ENCODE measurements around the gene REG3G. TPM values are rescaled to one million over a fixed set of nuclear protein-coding genes. Genes with fewer than 3 reads are reported as not detected.
"Not testable (repeated sequence)": the region's sequence is repeated elsewhere in the genome, so short reads cannot be mapped to it uniquely, and the experiment has no call there.

REG3G gene
- total RNA-seq, 1 donor from 2014 or later, result not detected

- DNase-seq (ENCODE audit: low read depth, low spot score), result no peak
Measured at GRCh38 chr2:79016342-79016741, 9.2 kb upstream of the REG3G start.

DNA sequence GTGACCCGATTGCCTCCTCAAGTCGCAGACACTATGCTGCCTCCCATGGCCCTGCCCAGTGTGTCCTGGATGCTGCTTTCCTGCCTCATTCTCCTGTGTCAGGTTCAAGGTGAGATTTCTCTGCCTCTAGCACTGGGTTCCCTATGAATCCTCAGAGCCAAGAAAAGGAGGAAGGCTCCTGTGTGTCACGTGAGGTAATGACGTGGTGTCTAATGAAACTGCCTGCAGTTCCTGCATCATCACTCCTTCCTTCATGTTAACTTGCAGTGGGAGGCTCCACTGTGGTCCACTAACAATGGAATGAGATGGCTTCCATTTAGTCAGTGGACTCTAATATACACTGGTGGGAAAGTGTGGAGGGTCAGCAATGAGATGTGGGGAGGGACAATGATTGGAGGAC, 559 bp downstream of the REG3G start:
- DNase-seq (ENCODE audit: low read depth, low spot score), result no peak

DNA sequence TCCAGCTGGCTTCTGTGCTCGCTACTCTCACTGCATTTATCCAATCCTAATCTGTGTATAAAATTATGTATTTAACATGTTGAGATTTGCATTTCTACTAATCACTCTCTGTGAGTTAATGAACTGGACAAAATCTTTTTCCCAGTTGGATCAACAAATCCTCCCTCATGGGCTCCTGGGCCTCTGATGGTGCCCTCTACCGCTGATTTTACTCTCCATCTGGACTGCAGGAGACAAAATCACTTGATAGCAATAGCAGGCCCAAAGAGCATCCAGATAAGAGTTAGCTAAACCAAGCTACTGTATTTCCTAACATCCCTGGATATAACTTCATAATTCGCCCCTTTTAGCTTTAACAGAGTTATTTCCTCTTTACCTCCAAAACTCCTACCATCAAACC, 14.4 kb downstream of the REG3G start:
- no peak for DNase-seq (ENCODE audit: low read depth, low spot score)

- DNase-seq (ENCODE audit: low read depth, low spot score), result no peak
Measured at GRCh38 chr2:79041032-79041448, 15.5 kb downstream of the REG3G start.

GRCh38 chr2:79053486-79053885, 28.0 kb downstream of the REG3G start:
- DNase-seq (ENCODE audit: low read depth, low spot score), result not testable (repeated sequence)

DNA sequence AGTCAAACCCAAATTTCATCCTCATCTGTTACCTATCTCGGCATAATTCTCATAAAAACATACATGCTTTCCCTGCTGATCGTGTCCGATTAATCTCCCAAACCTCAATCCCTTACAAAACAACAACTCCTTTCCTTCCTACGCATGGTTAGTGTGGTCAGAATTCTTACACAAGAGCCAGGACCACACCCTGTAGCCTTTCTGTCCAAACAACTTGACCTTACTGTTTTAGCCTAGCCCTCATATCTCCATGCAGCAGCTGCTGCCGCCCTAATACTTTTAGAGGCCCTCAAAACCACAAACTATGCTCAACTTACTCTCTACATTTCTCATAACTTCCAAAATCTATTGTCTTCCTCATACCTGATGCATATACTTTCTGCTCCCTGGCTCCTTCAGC, 29.3 kb downstream of the REG3G start:
- not testable (repeated sequence) for DNase-seq (ENCODE audit: low read depth, low spot score)

GRCh38 chr2:79065201-79065600, 39.7 kb downstream of the REG3G start:
- DNase-seq (ENCODE audit: low read depth, low spot score), result no peak

GRCh38 chr2:79071078-79071477, 45.6 kb downstream of the REG3G start:
- no peak for DNase-seq (ENCODE audit: low read depth, low spot score)

Other genes with a start within 250 kb of the REG3G start
- not detected in 2 replicates for gene REG1B, start 62.3 kb downstream of the REG3G start, total RNA-seq
- gene REG1A, start 94.8 kb downstream of the REG3G start, total RNA-seq, result not detected in 2 replicates
- gene REG3A, start 134.1 kb downstream of the REG3G start, total RNA-seq, result not detected in 2 replicates